AG10803 (cell line): ENCODE data around the gene CAMSAP2.

Source experiments
- DNase-seq: peaks from one replicate; pipeline ENCODE4 v3.0.0; 2010; ENCODE audit warnings: low read depth
- H3K4me3 ChIP-seq: 2 replicates; pipeline ENCODE4 v1.5.1; 2011; ENCODE audit warnings: mild to moderate bottlenecking, low read length, control low read depth
- CTCF ChIP-seq: conservative IDR thresholded peaks from 2 replicates; pipeline ENCODE4 v1.5.1; 2011; ENCODE audit warnings: mild to moderate bottlenecking, low read length, control low read depth, inconsistent platforms

CAMSAP2 gene

DNA sequence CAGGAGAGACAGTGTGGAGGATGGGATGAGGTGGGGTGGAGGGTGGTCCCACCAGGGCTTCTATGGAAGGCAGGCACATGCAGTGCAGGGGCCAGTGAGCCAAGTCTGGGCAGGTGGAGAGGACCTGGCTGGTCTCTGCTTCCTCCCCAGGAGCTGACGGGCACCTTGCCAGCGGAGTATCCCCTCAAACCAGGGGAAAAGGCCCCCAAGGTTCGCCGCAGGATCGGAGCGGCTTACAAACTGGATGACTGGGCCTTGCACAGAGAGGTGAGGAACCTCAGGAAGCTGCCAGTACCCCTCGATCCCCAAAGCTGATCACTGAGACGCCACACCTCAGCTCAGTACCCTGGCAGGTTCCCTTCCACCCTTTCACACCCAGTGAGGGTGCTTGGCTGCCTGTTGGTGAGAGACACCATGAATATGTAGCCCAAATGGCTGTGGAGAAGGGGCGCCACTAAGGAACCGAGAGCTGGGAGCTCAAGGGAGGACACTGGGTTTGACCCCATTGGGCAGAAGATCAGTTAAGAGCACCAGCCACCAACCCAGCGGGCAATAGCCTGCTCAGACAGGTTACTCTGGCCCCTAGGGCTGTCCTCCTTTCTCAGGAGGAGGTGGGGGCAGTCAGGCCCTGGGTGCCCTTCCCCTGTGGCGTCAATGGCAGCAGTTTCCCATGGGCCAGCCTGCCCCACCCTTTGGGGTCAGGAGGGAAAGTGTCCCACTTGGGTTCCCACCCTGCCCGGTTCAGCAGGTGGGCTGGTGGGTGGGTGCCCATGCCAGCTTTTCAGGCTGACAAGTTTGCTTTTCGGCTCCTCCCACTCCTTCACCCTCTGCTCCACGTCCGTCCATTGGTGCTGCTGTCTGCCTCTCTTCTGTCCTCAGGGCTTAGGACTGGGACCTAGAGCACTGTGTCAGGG is 161.5 kb downstream of the CAMSAP2 start:
- no peak for TF ChIP-seq CTCF
- H3K4me3 ChIP-seq, result no peak overlapping the region
- DNase-seq, result no peak

GRCh38 chr1:200900877-200901276 is 162.2 kb downstream of the CAMSAP2 start:
- H3K4me3 ChIP-seq, result no peak overlapping the region
- DNase-seq, result no peak
- TF ChIP-seq CTCF, result no peak

DNA sequence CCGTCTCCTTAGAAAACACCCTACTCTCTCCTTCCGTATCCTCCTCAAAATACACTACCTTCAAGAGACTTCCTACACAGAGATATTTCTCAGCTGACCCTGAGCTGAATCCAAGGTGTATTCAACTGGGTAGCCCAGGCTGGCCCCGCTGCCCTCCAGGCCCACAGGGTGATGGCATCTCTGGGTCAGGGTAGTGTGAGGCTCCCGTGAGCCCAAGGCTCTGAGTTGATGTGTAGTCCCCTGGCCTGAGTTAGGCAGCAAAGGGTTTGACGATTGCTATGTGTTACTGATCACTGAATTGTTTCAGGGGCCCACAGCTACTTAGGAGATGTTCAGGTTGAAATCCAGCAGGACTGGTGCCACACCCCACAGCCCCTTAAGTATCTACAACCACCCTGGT is 162.7 kb downstream of the CAMSAP2 start:
- H3K4me3 ChIP-seq, result no peak overlapping the region
- DNase-seq, result no peak
- no peak for TF ChIP-seq CTCF

DNA sequence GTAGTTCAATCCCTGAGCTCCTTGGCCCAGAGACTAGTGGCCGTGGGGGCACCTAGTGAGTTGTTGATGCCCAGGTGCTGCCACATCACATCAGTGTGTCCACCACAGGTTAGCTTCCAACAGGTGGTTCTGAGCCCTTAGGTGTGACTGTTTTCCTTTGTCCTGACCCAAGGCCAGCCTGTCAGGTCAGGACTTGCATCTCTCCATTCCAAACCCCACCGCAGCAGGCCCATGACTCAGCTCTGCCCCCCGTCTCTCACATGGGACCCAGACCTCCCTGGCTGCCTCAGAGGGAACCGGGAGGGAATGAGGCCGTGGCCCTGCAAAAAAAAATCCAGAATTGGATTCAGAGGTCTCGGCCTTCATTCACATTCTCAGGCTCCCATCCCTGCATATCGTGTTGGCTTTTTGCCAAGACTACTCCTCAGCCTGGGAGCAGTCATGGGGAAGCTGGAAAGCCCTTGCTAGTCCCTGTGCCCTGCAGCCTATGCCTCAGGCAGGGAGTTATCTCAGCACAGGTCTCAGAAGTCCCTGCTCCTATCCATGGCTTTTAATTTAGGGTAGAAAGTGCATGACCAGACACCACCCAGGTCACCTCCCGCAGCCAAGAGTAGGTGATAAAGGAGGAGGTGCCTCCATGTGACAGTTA is 163.2 kb downstream of the CAMSAP2 start:
- no peak overlapping the region for H3K4me3 ChIP-seq
- TF ChIP-seq CTCF, result no peak
- no peak for DNase-seq

DNA sequence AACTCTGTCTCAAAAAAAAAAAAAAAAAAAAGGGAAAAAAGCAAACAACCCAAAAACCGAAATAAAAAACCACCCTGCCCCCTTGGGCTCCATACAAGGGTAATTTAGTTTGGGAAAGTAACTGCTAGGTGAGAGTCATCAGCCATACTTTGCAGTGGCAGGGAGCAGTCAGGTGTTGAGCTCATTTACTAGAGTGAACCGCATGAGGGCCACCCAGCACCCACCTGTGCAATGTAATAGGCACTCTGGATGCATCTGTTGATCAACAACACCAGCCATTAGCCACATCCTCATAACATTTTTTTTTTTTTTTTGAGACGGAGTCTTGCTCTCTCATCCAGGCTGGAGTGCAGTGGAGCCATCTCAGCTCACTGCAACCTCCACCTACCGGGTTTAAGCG is 165.1 kb downstream of the CAMSAP2 start:
- no peak for DNase-seq
- TF ChIP-seq CTCF, result no peak
- H3K4me3 ChIP-seq, result no peak overlapping the region

GRCh38 chr1:200904772-200905171 is 166.1 kb downstream of the CAMSAP2 start:
- DNase-seq, result no peak
- TF ChIP-seq CTCF, result no peak
- H3K4me3 ChIP-seq, result no peak overlapping the region

DNA sequence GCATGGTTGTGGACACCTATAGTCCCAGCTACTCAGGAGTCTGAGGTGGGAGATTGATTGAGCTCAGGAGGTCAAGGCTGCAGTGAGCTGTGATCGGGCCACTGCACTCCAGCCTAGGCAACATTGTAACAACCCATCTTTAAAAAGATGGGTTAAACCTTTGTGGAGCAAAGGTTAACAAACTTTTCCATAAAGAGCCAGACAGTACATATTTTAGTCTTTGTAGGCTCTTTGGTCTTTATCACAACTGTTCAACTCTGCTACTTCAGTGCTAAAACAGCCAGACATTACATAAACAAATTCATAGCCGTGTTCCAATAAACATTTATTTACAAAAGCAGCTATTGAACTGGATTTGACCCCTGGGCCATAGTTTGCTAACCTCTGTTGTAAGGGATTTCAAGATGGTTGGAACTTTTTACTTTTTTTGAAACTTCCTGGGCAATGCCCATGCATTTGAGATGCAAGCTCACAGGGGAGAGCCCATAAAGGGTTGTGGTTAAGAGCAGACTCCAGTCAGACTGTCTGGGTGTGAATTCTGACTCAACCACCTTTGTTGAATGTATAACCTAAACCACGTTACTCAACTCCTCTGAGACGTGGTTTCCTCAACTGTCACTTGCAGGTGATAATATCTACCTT is 166.8 kb downstream of the CAMSAP2 start:
- no peak for DNase-seq
- H3K4me3 ChIP-seq, result no peak overlapping the region

More for the DNA sequence above, 166.8 kb downstream of the CAMSAP2 start:
- TF ChIP-seq CTCF, result no peak
